Activated T-cell treated with anti-CD3 and anti-CD28 coated beads, Interleukin-2, amount 50 U/mL, for 1 hour (primary cell): ENCODE results near the gene HOXD10.

Experiments used
- DNase-seq: peaks from one replicate; pipeline ENCODE4 v3.0.0-alpha.2; 2020

The HOXD10 gene

GRCh38 chr2:176082824-176083751 is 33.5 kb upstream of the HOXD10 start:
- DNase-seq: no peak

DNA sequence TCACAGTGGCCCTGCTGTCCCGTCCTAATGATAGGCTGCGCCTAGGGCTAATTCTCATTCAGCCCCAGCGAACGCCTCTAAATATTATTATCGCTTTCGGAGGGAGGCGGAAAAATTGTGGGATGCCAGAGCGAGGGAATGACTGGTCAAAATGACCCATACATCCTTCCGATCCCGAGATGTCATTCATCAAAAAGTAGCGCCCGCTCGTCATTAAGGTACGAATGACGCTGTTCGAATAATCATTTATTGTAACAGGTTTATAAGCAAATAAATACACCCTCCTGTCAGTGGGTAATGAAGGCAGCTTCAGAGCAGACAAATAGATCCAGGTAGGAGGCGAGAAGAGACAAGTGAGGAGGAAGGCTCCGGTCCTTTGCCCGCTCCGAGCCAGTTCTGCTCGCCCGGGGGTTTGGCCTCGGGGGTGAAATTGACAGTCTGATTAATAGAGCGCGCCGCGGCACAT is 32.7 kb upstream of the HOXD10 start, which contains the start of gene EVX2:
EVX2 (minus strand) TSS at position 167 of the 466 bp plus-strand sequence. CDS start 186 bp downstream, outside the sequence.
- DNase-seq: no peak

GRCh38 chr2:176084611-176085119 is 31.9 kb upstream of the HOXD10 start:
- no peak for DNase-seq

DNA sequence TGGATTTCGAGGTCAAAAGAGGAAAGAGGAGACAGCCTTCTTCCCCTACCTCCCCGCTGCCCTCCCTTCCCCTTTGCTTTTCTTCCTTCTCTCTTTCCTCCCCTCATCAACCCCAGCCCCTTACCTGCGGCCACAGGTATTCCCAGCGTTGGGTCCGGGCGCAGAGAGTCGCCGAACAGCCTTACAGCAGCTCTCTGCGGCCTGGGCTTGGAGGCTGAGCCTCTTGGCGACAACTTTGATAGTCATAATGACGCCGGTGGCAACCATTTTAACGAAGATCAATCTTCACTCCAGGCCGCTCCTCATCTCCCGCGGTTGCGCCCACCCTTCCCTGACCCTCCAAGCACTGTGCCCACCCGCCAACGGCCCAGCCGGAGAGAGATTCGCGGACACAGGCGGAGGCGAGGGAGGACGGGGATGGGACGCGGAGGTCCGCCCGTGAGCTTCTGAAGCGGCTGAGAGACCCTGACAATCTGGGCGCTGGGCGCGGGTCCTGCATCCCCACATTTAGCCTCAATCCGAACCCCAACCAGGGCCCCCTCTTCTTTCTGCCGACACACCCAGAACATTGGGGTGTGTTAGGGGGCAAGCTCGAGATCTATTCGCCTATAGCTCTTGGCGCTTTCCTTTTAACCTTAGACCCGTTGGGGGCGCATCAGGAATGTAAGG is 31.3 kb upstream of the HOXD10 start:
- DNase-seq: no peak

DNA sequence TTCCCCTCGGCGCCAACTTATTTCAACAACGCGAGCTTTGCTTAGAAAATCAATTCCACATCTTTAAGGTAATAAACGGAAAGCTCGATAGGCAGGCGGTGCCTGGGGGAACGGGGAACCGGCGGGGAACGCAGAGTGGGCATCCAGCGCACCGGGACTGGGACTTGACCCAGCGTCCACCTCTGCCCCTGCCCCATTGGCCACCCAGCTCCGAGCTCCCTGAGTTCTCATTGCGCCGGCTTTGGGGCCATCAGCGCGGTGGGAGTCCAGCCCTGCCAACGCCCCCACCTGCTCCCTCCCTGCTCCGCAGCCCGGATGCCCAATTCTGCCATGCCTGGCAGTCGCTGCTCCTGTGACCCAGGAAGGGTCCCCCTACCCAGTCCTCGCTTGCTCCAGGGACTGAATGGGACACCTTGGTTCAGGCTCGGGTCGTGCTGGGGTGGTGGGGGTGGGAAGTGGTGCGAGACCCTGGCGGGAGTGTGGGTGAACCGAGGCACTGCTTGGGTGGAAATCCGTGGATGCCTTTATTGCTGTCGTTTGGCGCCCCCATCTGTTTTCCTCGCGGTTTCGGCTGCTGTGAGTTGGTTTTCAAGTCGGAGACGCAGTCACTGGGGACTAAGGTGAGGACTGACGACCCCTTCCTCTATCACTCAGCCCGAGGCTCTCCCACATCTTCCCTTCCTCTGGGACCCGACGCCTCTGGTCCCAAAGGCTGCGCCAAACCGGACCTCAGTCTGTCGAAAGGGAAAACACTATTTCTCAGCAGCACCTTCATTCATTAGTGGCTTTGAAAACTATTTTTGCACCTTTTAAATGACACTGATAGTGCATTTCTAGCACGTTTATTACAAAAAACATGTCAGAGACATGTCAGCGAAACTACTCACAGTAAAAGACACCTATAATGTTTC is 30.5 kb upstream of the HOXD10 start:
- no peak for DNase-seq

DNA sequence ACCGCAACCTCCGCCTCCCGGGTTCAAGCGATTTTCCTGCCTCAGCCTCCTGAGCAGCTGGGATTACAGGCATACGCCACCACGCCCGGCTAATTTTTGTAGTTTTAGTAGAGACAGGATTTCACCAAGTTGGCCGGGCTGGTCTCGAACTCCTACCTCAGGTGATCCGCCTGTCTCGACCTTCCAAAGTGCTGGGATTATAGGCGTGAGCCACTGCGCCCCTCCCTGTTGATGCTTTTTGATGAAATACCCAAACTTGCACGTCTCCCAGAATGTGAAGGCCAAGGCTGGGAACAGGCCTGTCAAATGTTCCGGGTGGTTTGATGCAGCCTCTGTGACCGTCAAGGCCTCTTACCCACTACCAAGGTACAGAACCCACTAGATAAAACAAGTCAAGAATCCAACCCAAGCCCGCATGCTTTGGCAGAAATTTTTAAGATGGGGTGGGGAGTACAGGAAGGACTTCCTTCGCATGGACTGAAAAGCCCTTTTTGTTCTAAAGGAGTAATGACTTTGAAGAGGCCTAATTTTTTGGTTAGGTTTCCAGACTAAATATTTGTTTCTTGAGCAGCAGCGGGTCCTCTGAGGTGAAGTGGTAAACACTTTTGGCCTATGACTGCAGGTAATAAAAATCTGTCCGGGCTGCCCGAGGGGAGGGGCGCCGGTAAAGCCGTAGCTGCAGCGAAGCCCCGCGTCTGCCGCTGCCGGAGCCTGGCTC is 29.1 kb upstream of the HOXD10 start:
- DNase-seq: no peak

GRCh38 chr2:176088048-176088936 is 28.3 kb upstream of the HOXD10 start:
- no peak for DNase-seq

GRCh38 chr2:176088937-176089842 is 27.4 kb upstream of the HOXD10 start:
- DNase-seq: no peak

- no peak for DNase-seq
Observed at GRCh38 chr2:176089843-176090395, 26.7 kb upstream of the HOXD10 start.

GRCh38 chr2:176090862-176091261 is 25.7 kb upstream of the HOXD10 start:
- DNase-seq: no peak

- DNase-seq: no peak
Observed at GRCh38 chr2:176091329-176092258, 25.0 kb upstream of the HOXD10 start.

DNA sequence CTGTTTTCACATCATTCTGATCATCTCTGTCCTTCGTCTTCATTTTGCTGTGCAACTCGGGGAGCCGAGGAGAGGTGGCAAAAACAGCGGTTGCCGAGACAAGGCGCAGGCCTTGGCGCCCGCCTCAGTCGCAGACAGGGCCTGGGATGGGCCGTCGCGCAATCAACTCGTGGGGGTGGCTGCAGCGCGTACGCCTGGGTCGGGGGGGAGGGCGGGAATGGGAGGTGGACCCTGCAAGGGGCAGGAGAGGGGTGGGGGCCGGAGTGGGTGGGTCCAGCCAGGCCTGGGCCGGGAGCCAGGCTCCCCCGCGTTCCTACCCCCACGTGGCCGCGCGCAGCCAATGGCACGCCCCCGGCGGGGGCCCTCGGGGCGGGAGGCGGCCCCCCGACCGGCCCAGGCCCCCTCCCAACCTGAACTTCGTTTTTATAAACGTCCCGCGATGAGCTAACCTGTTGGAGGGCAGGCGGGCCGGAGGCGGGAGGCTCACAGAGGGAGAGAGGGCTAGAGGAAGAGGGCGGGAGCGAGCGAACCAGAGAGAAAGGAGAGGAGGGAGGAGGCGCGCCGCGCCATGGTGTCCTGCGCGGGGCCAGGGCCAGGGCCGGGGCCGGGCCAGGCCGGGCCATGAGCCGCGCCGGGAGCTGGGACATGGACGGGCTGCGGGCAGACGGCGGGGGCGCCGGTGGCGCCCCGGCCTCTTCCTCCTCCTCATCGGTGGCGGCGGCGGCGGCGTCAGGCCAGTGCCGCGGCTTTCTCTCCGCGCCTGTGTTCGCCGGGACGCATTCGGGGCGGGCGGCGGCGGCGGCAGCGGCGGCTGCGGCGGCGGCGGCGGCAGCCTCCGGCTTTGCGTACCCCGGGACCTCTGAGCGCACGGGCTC is 24.1 kb upstream of the HOXD10 start, which contains the start of gene HOXD13:
HOXD13 (plus strand) TSS at position 452 of the 875 bp plus-strand sequence; CDS start at position 622, 170 bp downstream.
- DNase-seq: no peak

DNA sequence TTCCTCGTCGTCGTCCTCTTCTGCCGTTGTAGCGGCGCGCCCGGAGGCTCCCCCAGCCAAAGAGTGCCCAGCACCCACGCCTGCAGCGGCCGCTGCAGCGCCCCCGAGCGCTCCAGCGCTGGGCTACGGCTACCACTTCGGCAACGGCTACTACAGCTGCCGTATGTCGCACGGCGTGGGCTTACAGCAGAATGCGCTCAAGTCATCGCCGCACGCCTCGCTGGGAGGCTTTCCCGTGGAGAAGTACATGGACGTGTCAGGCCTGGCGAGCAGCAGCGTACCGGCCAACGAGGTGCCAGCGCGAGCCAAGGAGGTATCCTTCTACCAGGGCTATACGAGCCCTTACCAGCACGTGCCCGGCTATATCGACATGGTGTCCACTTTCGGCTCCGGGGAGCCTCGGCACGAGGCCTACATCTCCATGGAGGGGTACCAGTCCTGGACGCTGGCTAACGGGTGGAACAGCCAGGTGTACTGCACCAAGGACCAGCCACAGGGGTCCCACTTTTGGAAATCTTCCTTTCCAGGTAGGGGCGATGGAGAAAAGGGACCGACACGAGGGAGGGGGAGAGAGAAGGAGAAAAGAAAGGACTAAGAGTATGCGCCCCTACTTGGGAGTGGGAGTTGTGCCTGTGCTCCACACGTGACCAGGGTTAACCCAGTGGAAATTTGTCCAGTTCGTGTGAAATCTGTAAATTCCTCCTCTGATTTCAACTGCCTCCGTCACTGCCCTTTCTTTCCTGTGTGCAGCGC is 23.3 kb upstream of the HOXD10 start:
- DNase-seq: no peak

DNA sequence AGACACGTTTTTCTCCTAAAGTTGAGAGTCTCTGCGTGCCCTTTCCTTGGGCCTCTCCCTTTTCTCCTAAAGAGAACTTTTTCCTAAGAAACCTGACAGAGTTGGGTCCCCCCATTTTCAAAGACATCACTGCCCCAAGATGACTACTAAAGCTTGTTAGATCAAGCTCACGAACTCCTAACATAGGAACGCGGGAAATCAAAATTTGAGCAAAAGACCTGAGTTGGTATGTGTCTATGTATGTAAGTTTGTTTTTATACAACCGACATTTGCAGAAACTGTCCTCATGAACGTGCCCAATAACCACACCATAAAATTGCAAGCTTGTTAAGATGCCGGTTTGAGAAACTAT is 22.7 kb upstream of the HOXD10 start:
- DNase-seq: no peak

DNA sequence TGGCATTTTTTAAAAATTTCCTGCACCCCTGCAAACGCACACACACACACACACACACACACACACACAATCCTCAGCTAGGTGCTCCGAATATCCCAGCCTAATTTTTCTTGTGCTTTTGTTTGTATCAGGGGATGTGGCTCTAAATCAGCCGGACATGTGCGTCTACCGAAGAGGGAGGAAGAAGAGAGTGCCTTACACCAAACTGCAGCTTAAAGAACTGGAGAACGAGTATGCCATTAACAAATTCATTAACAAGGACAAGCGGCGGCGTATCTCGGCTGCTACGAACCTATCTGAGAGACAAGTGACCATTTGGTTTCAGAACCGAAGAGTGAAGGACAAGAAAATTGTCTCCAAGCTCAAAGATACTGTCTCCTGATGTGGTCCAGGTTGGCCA is 22.2 kb upstream of the HOXD10 start:
- DNase-seq: no peak

DNA sequence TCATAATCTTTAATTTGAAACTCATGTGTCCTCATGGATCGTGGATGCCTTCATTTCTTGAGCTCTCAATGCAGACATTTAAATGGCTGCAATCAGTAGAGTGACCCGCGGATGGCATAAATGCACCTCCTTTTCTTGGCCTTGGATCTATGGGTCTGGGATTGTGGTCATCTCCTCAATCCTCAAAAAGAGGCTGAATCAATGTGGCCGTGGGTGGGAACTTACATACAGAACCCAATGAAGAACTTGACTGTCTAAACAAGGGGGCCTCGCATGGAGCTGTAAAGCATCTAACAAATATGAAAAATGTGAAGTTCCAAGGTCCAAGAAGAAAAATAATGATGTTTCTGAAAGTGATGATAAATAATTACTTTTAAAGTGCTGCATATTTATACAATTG is 21.2 kb upstream of the HOXD10 start:
- DNase-seq: no peak
